Measurements from ENCODE around the gene SMPD3. TPM values are rescaled to one million over a fixed set of nuclear protein-coding genes. Genes with fewer than 3 reads are reported as not detected.

Gene SMPD3
- total RNA-seq, 1 experiment from 2014 or later: 1.4 TPM

DNA sequence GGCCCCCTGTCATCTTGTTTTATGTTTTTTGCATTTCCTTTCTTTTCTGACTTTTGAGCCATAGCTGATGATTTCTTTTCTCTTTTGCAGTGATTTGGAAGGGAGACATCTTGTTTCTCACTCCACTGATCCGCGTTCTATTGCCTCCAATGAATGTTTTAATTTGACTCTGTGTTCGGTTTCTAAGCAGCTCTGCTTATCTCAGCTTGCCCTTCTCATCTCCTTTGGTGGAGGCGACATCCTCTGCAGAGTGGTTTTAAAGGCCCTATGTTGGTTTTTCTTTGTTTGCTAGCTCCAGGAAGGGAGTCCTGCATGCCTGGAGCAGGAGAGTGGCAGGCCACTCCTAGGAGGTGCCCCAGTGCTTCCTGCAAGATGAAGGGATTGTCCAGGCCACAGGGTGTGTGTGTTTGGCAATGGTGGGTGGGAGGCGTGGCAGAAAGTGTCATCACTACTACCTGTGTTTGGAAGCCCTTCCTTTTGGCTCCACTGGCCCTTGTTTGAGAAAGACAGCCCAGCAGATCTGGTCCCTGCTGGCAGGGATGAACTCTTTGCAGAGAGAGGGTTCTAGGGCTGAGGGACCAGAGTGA is 13.6 kb downstream of the SMPD3 start:
- CTCF ChIA-PET: interaction anchor here (0.5 to 1.9 kb wide), 8 partner anchors 9 to 679 kb away, joined by 3 to 6 read pairs (median 4); no protein-coding TSS in a partner anchor
- TF ChIP-seq ZNF219 (CRISPR knock-in tag; IDR thresholded peaks at IDR 0.05; ENCODE audit: borderline replicate concordance) (no peak), ZNF416 (CRISPR knock-in tag; IDR thresholded peaks at IDR 0.05) (no peak), ZNF281 (CRISPR knock-in tag; IDR thresholded peaks at IDR 0.05) (no peak), JAZF1 (CRISPR knock-in tag; IDR thresholded peaks at IDR 0.05) (no peak), NR2C2 (CRISPR knock-in tag; IDR thresholded peaks at IDR 0.05) (no peak), PREB (CRISPR knock-in tag; IDR thresholded peaks at IDR 0.05; ENCODE audit: borderline replicate concordance) (no peak), ZNF263 (CRISPR knock-in tag; IDR thresholded peaks at IDR 0.05; ENCODE audit: low read depth) (no peak), RELA (CRISPR knock-in tag; IDR thresholded peaks at IDR 0.05; ENCODE audit: borderline replicate concordance) (no peak), TEAD4 (CRISPR knock-in tag; IDR thresholded peaks at IDR 0.05) (no peak), E2F4 (CRISPR knock-in tag; IDR thresholded peaks at IDR 0.05; ENCODE audit: borderline replicate concordance, low read depth) (no peak), AFF4 (CRISPR knock-in tag; IDR thresholded peaks at IDR 0.05; ENCODE audit: borderline replicate concordance) (no peak), CREB1 (CRISPR knock-in tag; IDR thresholded peaks at IDR 0.05) (no peak), FOXP1 (CRISPR knock-in tag; IDR thresholded peaks at IDR 0.05; ENCODE audit: borderline replicate concordance) (no peak), ZNF396 (CRISPR knock-in tag; IDR thresholded peaks at IDR 0.05; ENCODE audit: borderline replicate concordance) (no peak)
- TF ChIP-seq, protein P1, sequence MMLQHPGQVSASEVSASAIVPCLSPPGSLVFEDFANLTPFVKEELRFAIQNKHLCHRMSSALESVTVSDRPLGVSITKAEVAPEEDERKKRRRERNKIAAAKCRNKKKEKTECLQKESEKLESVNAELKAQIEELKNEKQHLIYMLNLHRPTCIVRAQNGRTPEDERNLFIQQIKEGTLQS (CRISPR knock-in tag; conservative IDR thresholded peaks at IDR 0.05): no peak
- TF ChIP-seq, protein P2, sequence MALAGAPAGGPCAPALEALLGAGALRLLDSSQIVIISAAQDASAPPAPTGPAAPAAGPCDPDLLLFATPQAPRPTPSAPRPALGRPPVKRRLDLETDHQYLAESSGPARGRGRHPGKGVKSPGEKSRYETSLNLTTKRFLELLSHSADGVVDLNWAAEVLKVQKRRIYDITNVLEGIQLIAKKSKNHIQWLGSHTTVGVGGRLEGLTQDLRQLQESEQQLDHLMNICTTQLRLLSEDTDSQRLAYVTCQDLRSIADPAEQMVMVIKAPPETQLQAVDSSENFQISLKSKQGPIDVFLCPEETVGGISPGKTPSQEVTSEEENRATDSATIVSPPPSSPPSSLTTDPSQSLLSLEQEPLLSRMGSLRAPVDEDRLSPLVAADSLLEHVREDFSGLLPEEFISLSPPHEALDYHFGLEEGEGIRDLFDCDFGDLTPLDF (CRISPR knock-in tag; IDR thresholded peaks at IDR 0.05): no peak
- TF ChIP-seq, protein P3, sequence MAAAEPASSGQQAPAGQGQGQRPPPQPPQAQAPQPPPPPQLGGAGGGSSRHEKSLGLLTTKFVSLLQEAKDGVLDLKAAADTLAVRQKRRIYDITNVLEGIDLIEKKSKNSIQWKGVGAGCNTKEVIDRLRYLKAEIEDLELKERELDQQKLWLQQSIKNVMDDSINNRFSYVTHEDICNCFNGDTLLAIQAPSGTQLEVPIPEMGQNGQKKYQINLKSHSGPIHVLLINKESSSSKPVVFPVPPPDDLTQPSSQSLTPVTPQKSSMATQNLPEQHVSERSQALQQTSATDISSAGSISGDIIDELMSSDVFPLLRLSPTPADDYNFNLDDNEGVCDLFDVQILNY (CRISPR knock-in tag; IDR thresholded peaks at IDR 0.05): no peak
- H3K4me1 Mint-ChIP-seq: peaks cover 4% of the 10 kb centered on the region; the same call in 1 of the 2 replicates

More for the DNA sequence above, 13.6 kb downstream of the SMPD3 start:
- H3K36me3 Mint-ChIP-seq: peaks cover 8% of the 10 kb centered on the region
- ATAC-seq: no peak
- H3K27me3 Mint-ChIP-seq (ENCODE audit: low read depth): peaks cover 21% of the 10 kb centered on the region
- POLR2A ChIA-PET: no interaction called here
- H3K9me3 Mint-ChIP-seq: peaks cover 15% of the 10 kb centered on the region
- H3K27ac Mint-ChIP-seq: no peak overlapping the region
- DNase-seq (ENCODE audit: low spot score): no peak
- no peak overlapping the region for H3K4me3 Mint-ChIP-seq

Data from WTC11 (cell line).